GM18505 (cell line): ENCODE results near the gene CASP2.
"Not testable (repeated sequence)": the region's sequence is repeated elsewhere in the genome, so short reads cannot be mapped to it uniquely, and the experiment has no call there.

Source experiments
- ATAC-seq: cut with Tn5 transposase; IDR thresholded peaks from one replicate; pipeline ENCODE4 v1.9.1; 2021; ENCODE audit not compliant: unreplicated experiment
- POLR2A ChIP-seq: IDR thresholded peaks from 4 replicates; pipeline ENCODE4 v1.6.1; 2011; ENCODE audit warnings: borderline replicate concordance; ENCODE audit not compliant: insufficient read depth, insufficient read length; ENCODE audit errors: extremely low read depth

CASP2 gene

GRCh38 chr7:143279186-143280098, 8.7 kb upstream of the CASP2 start:
- ATAC-seq = no peak
- no peak for TF ChIP-seq POLR2A

GRCh38 chr7:143280160-143280559, 8.0 kb upstream of the CASP2 start:
- no peak for TF ChIP-seq POLR2A
- ATAC-seq = no peak

GRCh38 chr7:143280566-143280965, 7.6 kb upstream of the CASP2 start:
- ATAC-seq = no peak
- TF ChIP-seq POLR2A = no peak

GRCh38 chr7:143281529-143281928, 6.6 kb upstream of the CASP2 start:
- ATAC-seq = no peak
- no peak for TF ChIP-seq POLR2A

- TF ChIP-seq POLR2A = no peak
- no peak for ATAC-seq
These were observed 6.0 kb upstream of the CASP2 start for GRCh38 chr7:143282124-143282523.

GRCh38 chr7:143283381-143283780, 4.8 kb upstream of the CASP2 start:
- ATAC-seq = no peak
- TF ChIP-seq POLR2A = no peak

GRCh38 chr7:143284591-143285469, 3.3 kb upstream of the CASP2 start, which contains the start of gene TMEM139:
Gene TMEM139 (plus strand): TSS chr7:143284958. CDS start chr7:143285958, 1,000 bp downstream.
- ATAC-seq = no peak
- TF ChIP-seq POLR2A = no peak

GRCh38 chr7:143285470-143285778, 2.7 kb upstream of the CASP2 start:
- no peak for ATAC-seq
- no peak for TF ChIP-seq POLR2A

GRCh38 chr7:143285806-143286521, 2.2 kb upstream of the CASP2 start:
- no peak for ATAC-seq
- no peak for TF ChIP-seq POLR2A

GRCh38 chr7:143286522-143286890, 1.6 kb upstream of the CASP2 start:
- no peak for TF ChIP-seq POLR2A
- no peak for ATAC-seq

- ATAC-seq = no peak
- no peak for TF ChIP-seq POLR2A
These were observed 714 bp upstream of the CASP2 start for GRCh38 chr7:143287339-143287934.

- no peak for ATAC-seq
- no peak for TF ChIP-seq POLR2A
These were observed 685 bp downstream of the CASP2 start for GRCh38 chr7:143288836-143289235.

- ATAC-seq = no peak
- no peak for TF ChIP-seq POLR2A
These were observed 1.3 kb downstream of the CASP2 start for GRCh38 chr7:143289421-143289820.

GRCh38 chr7:143289888-143290287, 1.7 kb downstream of the CASP2 start:
- not testable (repeated sequence) for ATAC-seq
